Heart right ventricle (tissue), 16 donors: ENCODE data around the gene KMT5B. TPM values are rescaled to one million over a fixed set of nuclear protein-coding genes. Genes with fewer than 3 reads are reported as not detected.

ENCODE experiments used
- ATAC-seq, 8 donors: fragments of 200-7000 bp; cut with Tn5 transposase; one replicate each; pipeline ENCODE4 v1.9.1; 2020; ENCODE audit warnings: mild to moderate bottlenecking in 8 of 8, moderate library complexity in 8 of 8, moderate number of reproducible peaks in 1 of 8
- DNase-seq, 2 donors: peaks; one replicate each; pipeline ENCODE4 v3.0.0-alpha.2; 2020
- H3K27ac ChIP-seq, 10 donors: fragments of 200-600 bp; sonication (generic) in 2 of 10; one replicate each; pipeline versions ENCODE4 v1.5.0 to v1.8.0; 2020 to 2022; ENCODE audit warnings: mild to moderate bottlenecking in 3 of 10
- H3K27me3 ChIP-seq, 7 donors: fragments of 200-600 bp; one replicate each; pipeline ENCODE4 v1.8.0; 2021 to 2022; ENCODE audit warnings: mild to moderate bottlenecking in 2 of 7
- H3K36me3 ChIP-seq, 9 donors: fragments of 200-600 bp; sonication (generic) in 1 of 9; one replicate each; pipeline versions ENCODE4 v1.5.0 to v1.8.0; 2020 to 2022; ENCODE audit warnings: mild to moderate bottlenecking in 2 of 9
- H3K4me1 ChIP-seq, 9 donors: fragments of 200-600 bp; sonication (generic) in 1 of 9; one replicate each; pipeline versions ENCODE4 v1.5.0 to v1.8.0; 2020 to 2022; ENCODE audit warnings: mild to moderate bottlenecking in 4 of 9
- H3K4me3 ChIP-seq, 10 donors: fragments of 200-600 bp; sonication (generic) in 2 of 10; one replicate each; pipeline versions ENCODE4 v1.5.0 to v1.8.0; 2020 to 2022; ENCODE audit warnings: mild to moderate bottlenecking in 7 of 10, moderate library complexity in 2 of 10
- H3K9me3 ChIP-seq, 11 donors: fragments of 200-600 bp in 10 of 11; sonication (generic) in 2 of 11; one replicate each; pipeline versions ENCODE4 v1.5.0 to v1.8.0; 2013 to 2022; ENCODE audit warnings: mild to moderate bottlenecking in 2 of 11, control low read depth in 1 of 11, moderate library complexity in 1 of 11
- WGBS, 2 donors: extraction: QIAGEN DNeasy Blood & Tissue Kit; methylation state at CpG; one replicate each; pipeline ENCODE4 v1.1.7; 2013; ENCODE audit warnings: inconsistent platforms in 1 of 2; 5-methylcytosine and 5-hydroxymethylcytosine counted together
- intact Hi-C, 10 donors: fragments of 100-400 bp; cut with DNase I; formaldehyde crosslinking; loops; one replicate each; pipeline versions ENCODE4 v1.11.1 to v1.14.2; 2022
- long read RNA-seq, 3 donors: library from polyadenylated mRNA; unstranded; transcript quantifications; one replicate each; pipeline ENCODE4 v2.0.0, GENCODE V29; 2020 to 2021
- polyA plus RNA-seq, 2 donors: library from polyadenylated mRNA; stranded (reverse); fragments of 200-250 nt; gene quantifications; one replicate each; pipeline ENCODE4 v1.2.3, GENCODE V29; 2013
- total RNA-seq, 10 donors: library from RNA; stranded (reverse); fragmentation: NEBNext Ultra II Directional in 3 of 10; extraction: Animal tissue kit (Norgen Biotek cat#: 25700) in 3 of 10; gene quantifications; one replicate each; pipeline versions ENCODE4 v1.2.1 to v1.2.4, GENCODE V29; 2021 to 2023
- TF ChIP-seq, protein P1 (sequence below), 9 donors: fragments of 200-600 bp; sonication (generic) in 2 of 9; IDR thresholded peaks; one replicate each; pipeline versions ENCODE4 v1.5.0 to v1.8.0; 2021 to 2022; ENCODE audit warnings: antibody characterized with exemption in 9 of 9, mild to moderate bottlenecking in 5 of 9, moderate library complexity in 1 of 9
- donor health status: Arrhythmogenic right ventricular cardiomyopathy.
- donor health status: ischemic (EF 13 %, LVEDD 7.1; RV severe dilation, severe dysfunction).
- donor health status: healthy with polysubstance abuse.
- donor health status: DM: no; HTN: yes; CAD: no.
- donor health status: DM: no; HTN: no; CAD: no.
- donor health status: ischemic (EF 25% LVEDD 6.9; RV normal size, moderate dysfunction).
- donor health status: ischemic (EF 25% LVEDD 5.7; RV mildly dilated, moderate dysfunction).
- donor health status: healthy.
- donor health status: DM: yes; HTN: yes; CAD: no.
- donor health status: Ischemic cardiomyopathy.
- donor health status: ischemic (EF 35%, LVEDD 5.7; RV mildly dilated, moderate dysfunction).
- donor health status: nonischemic (EF 11% LVEDD 7.7; RV severe dilation, severe dysfunction).
- donor health status: DM: yes; HTN: yes; CAD: no.
- donor health status: PGD.
- donor health status: ischemic (EF 29% LVEDD 5.4; RV normal size, mild dysfunction).
- donor health status: nonischemic (EF 23%, LVEDD 6.1; RV moderate dilation, normal function).

The KMT5B gene
- total RNA-seq (10 to 100 TPM; 26.2 to 37.1 (median 30.5) TPM), polyA plus RNA-seq (10 to 100 TPM; 10.5 to 25.0 TPM)
- long read RNA-seq, donor 1, partial matches to known transcripts = 20 of 75 reads
- long read RNA-seq, donor 1, other reads (novel, unspliced or antisense) = 55 of 75 reads
- long read RNA-seq, donor 2, partial matches to known transcripts = 19 of 75 reads
- long read RNA-seq, donor 2, other reads (novel, unspliced or antisense) = 55 of 75 reads
- long read RNA-seq, donor 3, partial matches to known transcripts = 35 of 56 reads
- long read RNA-seq, donor 3, other reads (novel, unspliced or antisense) = 20 of 56 reads

DNA sequence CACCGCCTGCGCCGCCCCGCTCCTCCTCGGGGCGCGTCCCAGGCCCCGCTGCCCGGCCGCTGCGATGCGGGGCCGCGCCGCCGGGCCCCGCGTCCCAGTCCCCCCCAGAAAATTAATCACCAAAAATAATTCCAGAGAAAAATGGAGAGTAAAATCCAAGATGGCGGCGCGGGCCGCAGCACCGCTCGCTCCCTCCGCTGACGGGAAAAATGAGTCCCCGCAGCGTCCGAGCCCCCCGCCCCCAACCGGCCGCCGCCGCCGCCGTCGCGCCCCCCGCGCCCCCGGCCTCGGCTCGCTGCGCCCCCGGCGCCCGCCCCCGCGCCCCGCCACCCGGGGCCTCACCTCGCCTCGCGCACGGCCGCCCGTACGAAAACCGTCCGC, at the start of gene KMT5B:
Gene KMT5B, minus strand, starts transcription at position 162 of the 381 bp plus-strand sequence. CDS start 23,220 bp downstream, outside the sequence.
- H3K9me3 ChIP-seq = no peaks in the 10 kb centered on the region
- intact Hi-C loops = loop anchor here in 4 of 10 donors (5.0 to 10.0 kb wide), 4 partner anchors 91 to 178 kb away; partner anchors contain the start of genes TCIRG1 (in 2 of the 4), CHKA (in 1 of the 4) and NDUFS8 (in 1 of the 4)
- DNase-seq (peak; percentile 70), ATAC-seq (no peak)
- 0 to 1% methylated on average over 21 to 59 of the region's 60 CpGs for WGBS, 2 donors
- TF ChIP-seq, protein P1, sequence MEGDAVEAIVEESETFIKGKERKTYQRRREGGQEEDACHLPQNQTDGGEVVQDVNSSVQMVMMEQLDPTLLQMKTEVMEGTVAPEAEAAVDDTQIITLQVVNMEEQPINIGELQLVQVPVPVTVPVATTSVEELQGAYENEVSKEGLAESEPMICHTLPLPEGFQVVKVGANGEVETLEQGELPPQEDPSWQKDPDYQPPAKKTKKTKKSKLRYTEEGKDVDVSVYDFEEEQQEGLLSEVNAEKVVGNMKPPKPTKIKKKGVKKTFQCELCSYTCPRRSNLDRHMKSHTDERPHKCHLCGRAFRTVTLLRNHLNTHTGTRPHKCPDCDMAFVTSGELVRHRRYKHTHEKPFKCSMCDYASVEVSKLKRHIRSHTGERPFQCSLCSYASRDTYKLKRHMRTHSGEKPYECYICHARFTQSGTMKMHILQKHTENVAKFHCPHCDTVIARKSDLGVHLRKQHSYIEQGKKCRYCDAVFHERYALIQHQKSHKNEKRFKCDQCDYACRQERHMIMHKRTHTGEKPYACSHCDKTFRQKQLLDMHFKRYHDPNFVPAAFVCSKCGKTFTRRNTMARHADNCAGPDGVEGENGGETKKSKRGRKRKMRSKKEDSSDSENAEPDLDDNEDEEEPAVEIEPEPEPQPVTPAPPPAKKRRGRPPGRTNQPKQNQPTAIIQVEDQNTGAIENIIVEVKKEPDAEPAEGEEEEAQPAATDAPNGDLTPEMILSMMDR (IDR thresholded peaks at IDR 0.05) = no peak
- H3K27ac ChIP-seq = peak within 1 kb of the TSS; percentile 94 to 100 (median 100)
- H3K4me3 ChIP-seq = peak within 1 kb of the TSS; percentile 68 to 97 (median 81)
- no peaks in the 10 kb centered on the region for H3K27me3 ChIP-seq
- H3K36me3 ChIP-seq = no peaks in the 10 kb centered on the region
- H3K4me1 ChIP-seq = peaks cover 18 to 69% (median 54%) of the 10 kb centered on the region in 9 donors

DNA sequence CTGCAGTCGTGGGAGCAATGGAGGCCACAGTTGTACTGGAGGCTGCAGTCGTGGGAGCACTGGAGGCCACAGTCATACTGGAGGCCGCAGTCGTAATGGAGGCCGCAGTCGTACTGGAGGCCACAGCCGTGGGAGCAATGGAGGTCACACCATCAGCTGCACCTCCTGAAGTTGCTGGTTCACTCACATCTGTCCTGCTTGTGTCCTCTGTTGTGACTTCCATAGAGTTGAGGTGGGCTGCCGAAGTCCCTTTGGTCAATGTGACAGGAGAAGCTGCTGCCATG, 49.4 kb upstream of the KMT5B start:
- 94 to 96% methylated on average over 8 of the region's 8 CpGs for WGBS, 2 donors
- H3K36me3 ChIP-seq = peaks cover 0 to 72% (median 39%) of the 10 kb centered on the region in 9 donors
- no peak for DNase-seq
- no peak overlapping the region for H3K4me3 ChIP-seq
- H3K9me3 ChIP-seq = no peaks in the 10 kb centered on the region
- no peak overlapping the region for H3K27ac ChIP-seq
- intact Hi-C loops = loop anchor here in 4 of 10 donors (5.0 to 10.0 kb wide), 2 partner anchors 125 to 182 kb away; no protein-coding TSS in a partner anchor
- no peak for ATAC-seq
- peaks cover 0 to 17% (median 5%) of the 10 kb centered on the region in 9 donors for H3K4me1 ChIP-seq
- no peaks in the 10 kb centered on the region for H3K27me3 ChIP-seq
- TF ChIP-seq, protein P1 (IDR thresholded peaks at IDR 0.05) = no peak

DNA sequence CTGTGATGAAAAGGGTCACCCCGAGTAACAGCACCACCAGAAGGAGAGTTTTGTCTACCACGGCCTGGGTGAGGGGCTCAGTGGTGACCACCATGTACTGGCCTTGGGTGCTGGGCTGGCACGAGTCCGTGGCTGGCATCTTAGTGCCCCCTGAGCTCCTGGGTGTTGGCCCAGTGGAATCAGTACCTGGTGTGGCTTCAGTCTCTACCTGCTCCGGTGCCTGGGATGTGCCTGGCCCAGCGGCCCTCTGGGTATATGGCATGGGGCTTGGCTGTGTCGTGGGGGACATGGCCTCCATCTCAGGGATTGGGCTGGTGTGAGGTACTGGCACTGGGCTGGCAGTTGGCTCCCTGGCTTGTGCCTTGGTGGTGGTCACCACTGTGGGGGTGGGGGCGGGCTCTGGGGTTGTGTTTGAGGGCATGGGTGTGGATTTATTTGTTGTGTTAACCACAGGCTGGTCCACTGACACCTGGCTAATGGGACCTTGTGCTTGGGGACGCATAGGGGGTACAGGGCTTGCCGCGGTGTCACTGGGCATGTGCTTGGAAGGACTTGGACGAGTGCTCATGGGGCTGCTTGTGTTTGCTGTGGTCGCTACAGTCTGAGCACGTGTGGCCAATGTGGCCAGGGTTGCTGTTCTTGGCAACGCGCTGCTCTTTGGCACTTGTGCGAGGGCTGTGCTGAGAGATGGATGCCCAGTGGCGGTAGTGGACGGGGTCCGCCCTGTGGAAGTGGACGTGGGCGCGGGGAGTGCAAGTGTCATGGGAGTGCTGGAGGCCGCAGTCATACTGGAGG, 48.9 kb upstream of the KMT5B start:
- intact Hi-C loops = loop anchor here in 4 of 10 donors (5.0 to 10.0 kb wide), 2 partner anchors 125 to 183 kb away; no protein-coding TSS in a partner anchor
- Histone ChIP-seq H3K9me3 (no peaks in the 10 kb centered on the region), H3K27ac (no peak overlapping the region), H3K27me3 (no peaks in the 10 kb centered on the region), H3K4me1 (peaks cover 0 to 19% (median 6%) of the 10 kb centered on the region in 9 donors), H3K36me3 (peaks cover 0 to 67% (median 35%) of the 10 kb centered on the region in 9 donors), H3K4me3 (no peak overlapping the region)
- DNase-seq (no peak), ATAC-seq (no peak)
- TF ChIP-seq, protein P1 (IDR thresholded peaks at IDR 0.05) = no peak
- WGBS, 2 donors = 94 to 95% methylated on average over 24 of the region's 24 CpGs

DNA sequence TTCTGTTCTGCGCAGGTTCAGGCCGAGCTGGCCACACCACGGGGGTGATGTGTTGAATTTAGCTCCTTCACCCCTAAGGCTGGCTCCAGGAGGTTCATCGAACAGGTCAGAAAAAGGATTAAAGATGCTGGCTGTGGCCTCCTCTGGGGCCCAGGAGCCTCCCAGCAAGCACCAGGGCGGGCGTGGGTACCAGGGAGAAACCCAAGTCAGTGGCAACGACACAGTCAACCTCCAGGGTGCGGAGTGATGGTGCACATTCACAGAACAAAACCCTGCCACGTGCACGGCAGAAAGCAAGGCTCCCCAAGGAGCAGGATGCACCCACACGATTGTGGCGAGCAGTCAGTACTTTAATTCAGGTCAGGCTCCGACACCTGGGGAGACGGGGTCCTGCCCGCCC, 47.9 kb upstream of the KMT5B start:
- Histone ChIP-seq H3K27ac (no peak overlapping the region), H3K4me1 (peaks cover 0 to 26% (median 6%) of the 10 kb centered on the region in 9 donors), H3K36me3 (peaks cover 0 to 57% (median 32%) of the 10 kb centered on the region in 9 donors), H3K4me3 (no peak overlapping the region), H3K27me3 (no peaks in the 10 kb centered on the region), H3K9me3 (no peaks in the 10 kb centered on the region)
- WGBS, 2 donors = 82 to 87% methylated on average over 15 of the region's 15 CpGs
- intact Hi-C loops = loop anchor here in 4 of 10 donors (5.0 to 10.0 kb wide), 2 partner anchors 126 to 184 kb away; no protein-coding TSS in a partner anchor
- ATAC-seq (no peak), DNase-seq (no peak)
- TF ChIP-seq, protein P1 (IDR thresholded peaks at IDR 0.05) = no peak
